ENCODE data around the gene CLCN3.

The CLCN3 gene

DNA sequence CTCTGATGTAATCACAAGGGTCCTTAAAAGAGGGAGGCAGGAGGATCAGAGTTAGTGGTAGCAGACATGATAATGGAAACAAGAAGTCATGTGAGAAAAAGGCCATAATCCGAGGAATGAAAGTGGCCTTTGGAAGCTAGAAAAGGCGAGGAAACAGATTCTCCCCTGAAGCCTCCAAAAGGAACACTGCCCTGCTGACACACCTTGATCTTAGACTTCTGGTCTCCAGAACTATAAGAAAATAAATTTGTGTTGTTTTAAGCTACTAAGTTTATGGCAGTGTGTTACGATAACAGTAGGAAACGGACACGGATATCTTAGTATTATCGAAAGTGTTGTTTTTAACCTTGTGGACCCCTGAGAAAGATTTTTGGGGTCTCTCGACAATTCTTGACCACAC lies 24.4 kb downstream of the CLCN3 start:
- no peak for DNase-seq (ENCODE audit: extremely low read depth, low read depth)
- TF ChIP-seq, protein P1, sequence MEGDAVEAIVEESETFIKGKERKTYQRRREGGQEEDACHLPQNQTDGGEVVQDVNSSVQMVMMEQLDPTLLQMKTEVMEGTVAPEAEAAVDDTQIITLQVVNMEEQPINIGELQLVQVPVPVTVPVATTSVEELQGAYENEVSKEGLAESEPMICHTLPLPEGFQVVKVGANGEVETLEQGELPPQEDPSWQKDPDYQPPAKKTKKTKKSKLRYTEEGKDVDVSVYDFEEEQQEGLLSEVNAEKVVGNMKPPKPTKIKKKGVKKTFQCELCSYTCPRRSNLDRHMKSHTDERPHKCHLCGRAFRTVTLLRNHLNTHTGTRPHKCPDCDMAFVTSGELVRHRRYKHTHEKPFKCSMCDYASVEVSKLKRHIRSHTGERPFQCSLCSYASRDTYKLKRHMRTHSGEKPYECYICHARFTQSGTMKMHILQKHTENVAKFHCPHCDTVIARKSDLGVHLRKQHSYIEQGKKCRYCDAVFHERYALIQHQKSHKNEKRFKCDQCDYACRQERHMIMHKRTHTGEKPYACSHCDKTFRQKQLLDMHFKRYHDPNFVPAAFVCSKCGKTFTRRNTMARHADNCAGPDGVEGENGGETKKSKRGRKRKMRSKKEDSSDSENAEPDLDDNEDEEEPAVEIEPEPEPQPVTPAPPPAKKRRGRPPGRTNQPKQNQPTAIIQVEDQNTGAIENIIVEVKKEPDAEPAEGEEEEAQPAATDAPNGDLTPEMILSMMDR (IDR thresholded peaks at IDR 0.05; ENCODE audit: low read depth, low read length): no peak

DNA sequence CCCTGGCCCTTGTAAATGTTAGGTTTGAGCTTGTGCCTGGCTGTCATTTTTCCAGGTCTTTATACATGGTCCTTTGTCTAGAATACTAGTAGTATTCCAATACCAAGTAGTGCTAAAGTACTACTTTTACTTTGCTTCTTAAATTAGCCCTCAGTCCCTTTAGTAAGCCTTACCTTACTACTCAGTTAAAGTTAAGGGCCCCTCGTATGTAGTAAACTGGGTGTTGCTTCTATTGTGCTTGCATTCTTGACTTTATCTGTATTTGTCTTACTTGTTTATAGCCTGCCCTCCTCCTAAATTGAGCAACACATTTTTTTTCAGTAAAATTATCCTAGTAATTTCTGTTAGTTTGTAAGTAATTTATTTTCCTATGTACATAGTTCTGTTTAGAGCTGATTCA lies 25.2 kb downstream of the CLCN3 start:
- TF ChIP-seq, protein P1 (IDR thresholded peaks at IDR 0.05; ENCODE audit: low read depth, low read length): no peak

GRCh38 chr4:169649545-169650226 lies 29.3 kb downstream of the CLCN3 start:
- TF ChIP-seq, protein P1 (IDR thresholded peaks at IDR 0.05; ENCODE audit: low read depth, low read length): no peak
- no peak for DNase-seq (ENCODE audit: extremely low read depth, low read depth)

More for the DNA sequence above, 25.2 kb downstream of the CLCN3 start:
- DNase-seq (ENCODE audit: extremely low read depth, low read depth): no peak

DNA sequence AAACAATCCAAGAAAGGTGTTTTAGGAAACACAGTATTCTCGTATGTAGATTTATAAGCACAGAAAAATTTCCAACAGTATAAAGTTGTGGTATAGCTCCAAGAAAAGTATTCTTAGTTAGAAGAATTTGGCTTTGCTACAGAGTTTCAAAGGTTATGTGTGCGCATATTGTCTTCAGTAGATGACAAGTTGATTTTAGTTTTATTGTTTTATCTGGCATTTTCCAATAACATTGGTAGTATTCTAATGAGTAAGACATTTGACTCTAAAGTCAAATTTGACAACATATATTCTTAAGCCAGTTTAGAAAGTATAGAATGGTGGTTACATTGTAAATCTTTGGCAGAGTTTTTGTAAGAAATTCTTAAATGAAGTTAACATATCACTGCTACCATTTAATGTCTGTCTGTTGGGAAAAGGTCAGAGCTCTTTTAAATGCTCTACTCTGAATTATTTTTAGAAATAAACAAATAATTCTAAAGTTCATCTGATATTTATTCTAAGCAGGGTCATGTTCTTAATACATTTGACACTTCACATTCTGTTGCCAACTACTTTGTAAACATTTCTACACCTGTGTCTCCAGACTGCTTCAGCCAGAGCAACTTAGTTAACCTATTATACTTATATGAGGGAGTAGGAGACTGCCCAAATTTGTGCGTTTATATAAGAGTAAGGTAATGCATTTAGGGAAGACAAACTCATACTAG lies 30.0 kb downstream of the CLCN3 start:
- TF ChIP-seq, protein P1 (IDR thresholded peaks at IDR 0.05; ENCODE audit: low read depth, low read length): no peak
- DNase-seq (ENCODE audit: extremely low read depth, low read depth): no peak

- TF ChIP-seq, protein P1 (IDR thresholded peaks at IDR 0.05; ENCODE audit: low read depth, low read length): no peak
These were observed 32.2 kb downstream of the CLCN3 start for GRCh38 chr4:169652535-169652934.

DNA sequence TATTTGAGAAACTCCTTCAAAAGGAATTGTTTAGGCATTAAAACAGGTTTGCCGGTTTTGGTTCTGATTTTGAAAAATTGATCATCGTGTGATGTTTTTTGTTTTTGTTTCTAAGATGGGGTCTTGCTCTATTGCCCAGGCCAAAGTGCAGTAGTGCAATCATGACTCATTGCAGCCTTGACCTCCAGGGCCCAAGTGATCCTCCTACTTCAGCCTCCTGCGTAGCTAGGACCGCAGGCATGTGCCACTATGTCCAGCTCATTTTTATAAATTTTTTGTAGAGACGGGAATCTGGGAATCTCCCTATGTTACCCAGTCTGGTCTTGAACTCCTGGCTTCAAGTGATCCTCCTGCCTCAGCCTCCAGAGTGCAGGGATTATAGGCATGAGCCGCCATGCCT lies 35.0 kb downstream of the CLCN3 start:
- TF ChIP-seq, protein P1 (IDR thresholded peaks at IDR 0.05; ENCODE audit: low read depth, low read length): no peak
- DNase-seq (ENCODE audit: extremely low read depth, low read depth): no peak

More at GRCh38 chr4:169652535-169652934, 32.2 kb downstream of the CLCN3 start:
- no peak for DNase-seq (ENCODE audit: extremely low read depth, low read depth)

DNA sequence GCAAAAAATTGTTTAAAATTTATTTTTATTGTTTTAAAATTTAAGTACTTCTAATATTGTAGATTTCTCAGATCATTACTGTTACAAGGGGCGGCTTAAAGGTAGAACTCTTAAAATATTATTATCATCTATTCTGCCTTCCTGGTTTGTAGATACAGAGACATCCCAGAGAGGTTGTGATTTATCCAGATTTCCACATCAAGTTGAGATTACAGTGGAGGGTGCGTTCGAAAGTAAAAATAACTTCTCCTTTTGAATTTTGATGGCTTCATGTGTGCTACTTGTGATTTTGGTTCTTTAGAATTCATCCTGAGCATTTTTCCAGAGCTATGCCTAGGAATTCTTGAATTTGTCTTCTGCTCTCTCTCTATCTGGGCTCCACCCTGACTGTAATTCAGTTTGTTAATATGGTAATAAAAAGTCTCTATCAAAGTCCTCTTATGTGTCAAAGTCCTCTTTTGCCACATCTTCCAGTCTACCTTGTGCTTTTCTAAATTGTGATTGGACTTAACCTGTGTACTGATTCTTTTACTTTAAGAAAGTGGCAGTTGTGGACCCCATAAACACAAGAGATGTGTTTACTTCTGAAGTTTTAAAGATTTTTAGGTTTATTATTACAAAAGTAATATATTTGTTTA lies 37.2 kb downstream of the CLCN3 start:
- TF ChIP-seq, protein P1 (IDR thresholded peaks at IDR 0.05; ENCODE audit: low read depth, low read length): no peak
- DNase-seq (ENCODE audit: extremely low read depth, low read depth): no peak
